Progenitor cell of endocrine pancreas (in vitro differentiated cells): ENCODE measurements around the gene ALDH1A1. TPM values are rescaled to one million over a fixed set of nuclear protein-coding genes. Genes with fewer than 3 reads are reported as not detected.

Experiments
- DNase-seq: peaks from one replicate; pipeline ENCODE4 v3.0.0; 2021; ENCODE audit warnings: low spot score; ENCODE audit not compliant: unreplicated experiment
- H3K27ac Mint-ChIP-seq: 2 replicates; pipeline ENCODE4 v1.8.0; 2021; ENCODE audit warnings: mild to moderate bottlenecking, moderate library complexity, mixed read lengths
- H3K27me3 Mint-ChIP-seq: 2 replicates; pipeline ENCODE4 v1.8.0; 2021; ENCODE audit warnings: mixed read lengths
- H3K36me3 Mint-ChIP-seq: 2 replicates; pipeline ENCODE4 v1.8.0; 2022; ENCODE audit warnings: mixed read lengths; ENCODE audit not compliant: insufficient read depth
- H3K4me1 Mint-ChIP-seq: 2 replicates; pipeline ENCODE4 v1.8.0; 2021; ENCODE audit warnings: low read depth, mixed read lengths
- H3K4me3 Mint-ChIP-seq: 2 replicates; pipeline ENCODE4 v1.8.0; 2021; ENCODE audit warnings: low read depth, mild to moderate bottlenecking, moderate library complexity, mixed read lengths
- H3K9me3 Mint-ChIP-seq: 2 replicates; pipeline ENCODE4 v1.8.0; 2021; ENCODE audit warnings: low read depth, mixed read lengths
- CTCF ChIP-seq: fragments of 200-600 bp; sonication (generic); IDR thresholded peaks from one replicate; pipeline ENCODE4 v1.5.0; 2021; ENCODE audit warnings: antibody characterized with exemption, mild to moderate bottlenecking; ENCODE audit not compliant: unreplicated experiment
- total RNA-seq: library from RNA; stranded (reverse); gene quantifications from 2 replicates; pipeline ENCODE4 v1.2.1, GENCODE V29; 2021

ALDH1A1 gene
- total RNA-seq, 1 donor from 2014 or later, result 188 TPM

GRCh38 chr9:72925126-72925789, 27.6 kb downstream of the ALDH1A1 start:
- Mint-ChIP-seq H3K36me3 (peaks cover 14% of the 10 kb centered on the region), H3K9me3 (no peaks in the 10 kb centered on the region), H3K4me3 (no peak overlapping the region), H3K4me1 (no peaks in the 10 kb centered on the region), H3K27ac (no peak overlapping the region), H3K27me3 (no peaks in the 10 kb centered on the region)
- TF ChIP-seq CTCF, result no peak
- no peak for DNase-seq

GRCh38 chr9:72924154-72924790, 28.6 kb downstream of the ALDH1A1 start:
- Mint-ChIP-seq H3K4me1 (no peaks in the 10 kb centered on the region), H3K27ac (no peak overlapping the region), H3K9me3 (no peaks in the 10 kb centered on the region), H3K4me3 (no peak overlapping the region), H3K36me3 (peaks cover 13% of the 10 kb centered on the region), H3K27me3 (no peaks in the 10 kb centered on the region)
- DNase-seq, result no peak
- TF ChIP-seq CTCF, result no peak

GRCh38 chr9:72923077-72923476, 29.8 kb downstream of the ALDH1A1 start:
- Mint-ChIP-seq H3K4me3 (no peak overlapping the region), H3K27me3 (no peaks in the 10 kb centered on the region), H3K27ac (no peak overlapping the region), H3K4me1 (no peaks in the 10 kb centered on the region), H3K9me3 (no peaks in the 10 kb centered on the region), H3K36me3 (peaks cover 11% of the 10 kb centered on the region)
- no peak for DNase-seq
- TF ChIP-seq CTCF, result no peak

- TF ChIP-seq CTCF, result no peak
- H3K9me3 Mint-ChIP-seq, result no peaks in the 10 kb centered on the region
- peaks cover 6% of the 10 kb centered on the region for H3K36me3 Mint-ChIP-seq
- no peaks in the 10 kb centered on the region for H3K4me1 Mint-ChIP-seq
- H3K27ac Mint-ChIP-seq, result no peak overlapping the region
- DNase-seq, result no peak
- no peaks in the 10 kb centered on the region for H3K27me3 Mint-ChIP-seq
- no peak overlapping the region for H3K4me3 Mint-ChIP-seq
Observed at GRCh38 chr9:72921888-72922654, 30.8 kb downstream of the ALDH1A1 start.

- Mint-ChIP-seq H3K4me1 (no peaks in the 10 kb centered on the region), H3K27ac (no peak overlapping the region), H3K4me3 (no peak overlapping the region), H3K9me3 (no peaks in the 10 kb centered on the region), H3K27me3 (no peaks in the 10 kb centered on the region), H3K36me3 (peaks cover 20% of the 10 kb centered on the region)
- TF ChIP-seq CTCF, result no peak
- DNase-seq, result no peak
Observed at GRCh38 chr9:72919246-72919945, 33.5 kb downstream of the ALDH1A1 start.
